Measurements from ENCODE around the gene APOC4.
A peak's percentile ranks its signal among the peaks of the same experiment; 100 is the strongest.
"Not testable (repeated sequence)": the region's sequence is repeated elsewhere in the genome, so short reads cannot be mapped to it uniquely, and the experiment has no call there.

The APOC4 gene

DNA sequence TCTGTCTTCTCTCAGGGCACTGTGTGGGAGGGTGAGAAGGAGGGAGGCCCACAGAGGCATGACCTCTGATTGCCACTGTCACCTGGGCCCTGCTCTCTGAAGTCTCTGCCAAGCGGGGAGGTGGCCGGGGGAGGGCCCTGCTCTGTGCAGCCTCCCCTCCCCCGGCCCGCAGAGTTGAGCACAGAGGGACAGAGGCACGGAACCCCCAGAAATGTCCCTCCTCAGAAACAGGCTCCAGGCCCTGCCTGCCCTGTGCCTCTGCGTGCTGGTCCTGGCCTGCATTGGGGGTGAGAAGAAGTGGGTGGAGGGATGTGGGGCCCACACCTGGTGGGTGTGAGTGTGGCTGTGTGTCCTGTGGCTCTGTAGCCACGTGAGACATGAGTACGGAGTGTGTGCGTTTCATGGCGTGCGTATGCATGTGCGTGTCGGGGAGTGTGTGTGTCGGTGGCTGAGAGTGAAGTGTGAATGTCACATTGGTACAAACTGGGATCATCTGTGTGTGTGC is at the start of gene APOC4:
Gene APOC4, plus strand, starts transcription at position 171 of the 505 bp plus-strand sequence. Its CDS starts 41 bp downstream, at position 212.
- no peak for DNase-seq (ENCODE audit: low read depth)

DNA sequence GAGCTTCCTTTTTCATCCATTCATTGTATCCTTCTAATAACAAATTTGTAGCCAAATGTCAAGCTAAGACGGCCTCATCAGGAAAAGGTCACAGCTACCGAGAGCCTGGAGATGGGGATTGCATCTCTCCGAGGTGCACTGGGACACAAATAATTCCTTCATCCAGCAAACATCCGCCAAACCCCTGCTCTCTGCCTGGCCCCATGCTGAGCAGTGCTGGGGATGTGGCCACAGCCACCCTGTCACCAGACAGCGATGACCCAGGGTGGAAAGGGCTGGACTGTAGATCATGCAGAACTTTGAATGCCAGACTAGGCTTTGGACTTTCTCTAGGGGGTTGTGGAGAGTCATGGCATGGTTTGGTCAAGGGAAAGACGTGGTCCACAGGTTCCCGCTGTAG is 49.1 kb upstream of the APOC4 start:
- no peak for DNase-seq (ENCODE audit: low read depth)

DNA sequence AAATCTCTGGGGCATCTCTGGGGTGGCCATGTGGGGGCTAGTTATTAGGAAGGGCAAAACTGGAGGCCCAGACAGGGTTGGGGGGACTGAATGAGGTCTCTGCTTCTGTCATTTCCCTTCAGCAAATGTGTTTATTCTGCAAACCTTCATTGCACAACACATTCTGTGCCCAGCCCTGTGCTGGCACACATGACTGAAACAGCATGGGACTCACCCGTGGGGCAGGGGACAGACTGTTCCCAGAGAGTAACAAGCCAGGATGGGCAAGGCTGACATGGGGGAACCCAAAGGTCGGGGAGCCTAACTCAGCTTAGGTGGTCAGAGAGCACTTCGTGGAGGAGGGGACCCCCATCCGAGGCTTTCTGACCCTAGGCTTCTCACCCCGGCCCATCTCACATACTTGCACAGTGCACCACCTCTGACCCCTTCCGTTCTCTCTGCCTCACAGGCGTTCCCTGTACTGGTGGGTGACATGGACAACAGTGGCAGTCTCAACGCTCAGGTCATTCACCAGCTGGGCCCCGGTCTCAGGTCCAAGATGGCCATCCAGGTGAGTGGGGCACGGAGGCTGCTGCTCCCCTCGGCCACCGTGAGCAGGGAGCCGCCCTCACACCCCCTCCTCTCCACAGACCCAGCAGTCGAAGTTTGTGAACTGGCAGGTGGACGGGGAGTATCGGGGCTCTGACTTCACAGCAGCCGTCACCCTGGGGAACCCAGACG is 48.5 kb upstream of the APOC4 start:
- DNase-seq (ENCODE audit: low read depth), result no peak

- no peak for DNase-seq (ENCODE audit: low read depth)
These were observed 48.0 kb upstream of the APOC4 start for GRCh38 chr19:44894052-44894400.

DNA sequence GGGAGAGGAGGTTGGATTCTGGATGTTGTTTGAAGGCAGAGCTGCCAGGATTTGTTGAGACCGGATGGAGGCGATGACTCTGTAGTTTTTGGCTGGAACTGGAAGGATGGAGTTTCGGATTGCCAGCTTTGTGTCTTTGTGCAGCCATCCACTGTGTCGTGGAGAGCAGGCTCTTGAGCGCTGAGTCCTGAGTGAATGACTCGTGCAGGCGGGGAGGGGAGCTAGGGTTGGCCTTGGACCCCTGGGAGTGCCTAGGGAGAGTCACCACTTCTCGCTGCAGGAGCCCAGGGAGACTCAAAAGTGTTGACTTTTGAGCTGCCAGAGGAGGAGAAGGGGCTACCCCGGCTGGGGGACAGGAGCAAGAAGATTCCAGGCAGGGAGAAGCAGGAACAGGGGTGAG is 47.1 kb upstream of the APOC4 start:
- no peak for DNase-seq (ENCODE audit: low read depth)

DNA sequence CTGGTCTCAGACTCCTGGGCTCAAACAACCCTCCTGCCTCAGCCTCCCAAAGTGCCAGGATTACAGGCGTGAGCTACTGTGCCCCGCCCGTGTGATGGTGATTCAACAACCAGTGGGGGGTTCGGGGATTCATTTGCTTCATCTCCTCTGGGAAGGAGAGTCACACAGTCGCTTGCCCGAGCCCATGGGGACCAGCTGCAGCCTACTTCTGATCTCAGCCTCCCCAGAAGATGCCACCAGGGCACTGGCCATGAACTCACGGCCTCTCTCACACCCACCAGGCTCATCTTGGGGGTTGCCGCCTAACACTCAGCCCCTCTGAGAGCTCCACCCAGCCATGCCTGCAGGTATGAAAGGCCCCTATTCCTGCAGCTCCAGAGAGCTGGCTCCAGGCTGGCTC is 44.2 kb upstream of the APOC4 start:
- DNase-seq (ENCODE audit: low read depth), result no peak

- DNase-seq (ENCODE audit: low read depth), result no peak
These were observed 41.5 kb upstream of the APOC4 start for GRCh38 chr19:44900328-44901244.

GRCh38 chr19:44903216-44903601 is 38.8 kb upstream of the APOC4 start:
- no peak for DNase-seq (ENCODE audit: low read depth)

- DNase-seq (ENCODE audit: low read depth), result peak; percentile 68
These were observed 38.2 kb upstream of the APOC4 start for GRCh38 chr19:44903602-44904425.

- no peak for DNase-seq (ENCODE audit: low read depth)
These were observed 37.5 kb upstream of the APOC4 start for GRCh38 chr19:44904426-44904994.

DNA sequence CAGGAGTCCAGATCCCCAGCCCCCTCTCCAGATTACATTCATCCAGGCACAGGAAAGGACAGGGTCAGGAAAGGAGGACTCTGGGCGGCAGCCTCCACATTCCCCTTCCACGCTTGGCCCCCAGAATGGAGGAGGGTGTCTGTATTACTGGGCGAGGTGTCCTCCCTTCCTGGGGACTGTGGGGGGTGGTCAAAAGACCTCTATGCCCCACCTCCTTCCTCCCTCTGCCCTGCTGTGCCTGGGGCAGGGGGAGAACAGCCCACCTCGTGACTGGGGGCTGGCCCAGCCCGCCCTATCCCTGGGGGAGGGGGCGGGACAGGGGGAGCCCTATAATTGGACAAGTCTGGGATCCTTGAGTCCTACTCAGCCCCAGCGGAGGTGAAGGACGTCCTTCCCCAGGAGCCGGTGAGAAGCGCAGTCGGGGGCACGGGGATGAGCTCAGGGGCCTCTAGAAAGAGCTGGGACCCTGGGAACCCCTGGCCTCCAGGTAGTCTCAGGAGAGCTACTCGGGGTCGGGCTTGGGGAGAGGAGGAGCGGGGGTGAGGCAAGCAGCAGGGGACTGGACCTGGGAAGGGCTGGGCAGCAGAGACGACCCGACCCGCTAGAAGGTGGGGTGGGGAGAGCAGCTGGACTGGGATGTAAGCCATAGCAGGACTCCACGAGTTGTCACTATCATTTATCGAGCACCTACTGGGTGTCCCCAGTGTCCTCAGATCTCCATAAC is 36.4 kb upstream of the APOC4 start, which contains the start of gene APOE:
Gene APOE, plus strand, starts transcription at position 360 of the 724 bp plus-strand sequence. CDS start 829 bp downstream, outside the sequence.
- no peak for DNase-seq (ENCODE audit: low read depth)

GRCh38 chr19:44907613-44908012 is 34.4 kb upstream of the APOC4 start:
- no peak for DNase-seq (ENCODE audit: low read depth)

DNA sequence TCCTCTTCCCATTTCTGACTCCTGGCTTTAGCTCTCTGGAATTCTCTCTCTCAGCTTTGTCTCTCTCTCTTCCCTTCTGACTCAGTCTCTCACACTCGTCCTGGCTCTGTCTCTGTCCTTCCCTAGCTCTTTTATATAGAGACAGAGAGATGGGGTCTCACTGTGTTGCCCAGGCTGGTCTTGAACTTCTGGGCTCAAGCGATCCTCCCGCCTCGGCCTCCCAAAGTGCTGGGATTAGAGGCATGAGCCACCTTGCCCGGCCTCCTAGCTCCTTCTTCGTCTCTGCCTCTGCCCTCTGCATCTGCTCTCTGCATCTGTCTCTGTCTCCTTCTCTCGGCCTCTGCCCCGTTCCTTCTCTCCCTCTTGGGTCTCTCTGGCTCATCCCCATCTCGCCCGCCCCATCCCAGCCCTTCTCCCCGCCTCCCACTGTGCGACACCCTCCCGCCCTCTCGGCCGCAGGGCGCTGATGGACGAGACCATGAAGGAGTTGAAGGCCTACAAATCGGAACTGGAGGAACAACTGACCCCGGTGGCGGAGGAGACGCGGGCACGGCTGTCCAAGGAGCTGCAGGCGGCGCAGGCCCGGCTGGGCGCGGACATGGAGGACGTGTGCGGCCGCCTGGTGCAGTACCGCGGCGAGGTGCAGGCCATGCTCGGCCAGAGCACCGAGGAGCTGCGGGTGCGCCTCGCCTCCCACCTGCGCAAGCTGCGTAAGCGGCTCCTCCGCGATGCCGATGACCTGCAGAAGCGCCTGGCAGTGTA is 33.8 kb upstream of the APOC4 start:
- DNase-seq (ENCODE audit: low read depth), result no peak

- no peak for DNase-seq (ENCODE audit: low read depth)
These were observed 33.2 kb upstream of the APOC4 start for GRCh38 chr19:44908836-44909261.

GRCh38 chr19:44909775-44910174 is 32.3 kb upstream of the APOC4 start:
- no peak for DNase-seq (ENCODE audit: low read depth)

- not testable (repeated sequence) for DNase-seq (ENCODE audit: low read depth)
These were observed 30.1 kb upstream of the APOC4 start for GRCh38 chr19:44911896-44912295.

DNA sequence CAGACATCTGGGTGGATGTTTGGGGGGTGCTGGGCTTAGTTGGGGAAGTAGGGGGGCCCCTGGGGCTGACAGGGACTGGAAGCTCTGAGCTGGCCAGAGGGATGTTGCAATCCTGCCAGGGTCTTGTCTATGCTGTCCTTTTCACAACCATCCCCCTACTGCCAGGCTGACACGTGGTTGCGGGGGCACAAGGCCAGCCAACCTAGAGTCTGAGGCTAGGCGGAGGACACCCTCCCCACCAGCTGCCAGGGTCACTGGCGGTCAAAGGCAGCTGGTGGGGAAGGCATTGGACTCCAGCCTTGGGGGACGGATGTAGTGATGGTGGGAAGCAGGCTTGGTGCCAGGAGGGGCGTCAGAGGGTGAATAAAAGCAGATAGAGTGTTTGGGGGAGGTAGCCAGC is 29.2 kb upstream of the APOC4 start:
- no peak for DNase-seq (ENCODE audit: low read depth)

DNA sequence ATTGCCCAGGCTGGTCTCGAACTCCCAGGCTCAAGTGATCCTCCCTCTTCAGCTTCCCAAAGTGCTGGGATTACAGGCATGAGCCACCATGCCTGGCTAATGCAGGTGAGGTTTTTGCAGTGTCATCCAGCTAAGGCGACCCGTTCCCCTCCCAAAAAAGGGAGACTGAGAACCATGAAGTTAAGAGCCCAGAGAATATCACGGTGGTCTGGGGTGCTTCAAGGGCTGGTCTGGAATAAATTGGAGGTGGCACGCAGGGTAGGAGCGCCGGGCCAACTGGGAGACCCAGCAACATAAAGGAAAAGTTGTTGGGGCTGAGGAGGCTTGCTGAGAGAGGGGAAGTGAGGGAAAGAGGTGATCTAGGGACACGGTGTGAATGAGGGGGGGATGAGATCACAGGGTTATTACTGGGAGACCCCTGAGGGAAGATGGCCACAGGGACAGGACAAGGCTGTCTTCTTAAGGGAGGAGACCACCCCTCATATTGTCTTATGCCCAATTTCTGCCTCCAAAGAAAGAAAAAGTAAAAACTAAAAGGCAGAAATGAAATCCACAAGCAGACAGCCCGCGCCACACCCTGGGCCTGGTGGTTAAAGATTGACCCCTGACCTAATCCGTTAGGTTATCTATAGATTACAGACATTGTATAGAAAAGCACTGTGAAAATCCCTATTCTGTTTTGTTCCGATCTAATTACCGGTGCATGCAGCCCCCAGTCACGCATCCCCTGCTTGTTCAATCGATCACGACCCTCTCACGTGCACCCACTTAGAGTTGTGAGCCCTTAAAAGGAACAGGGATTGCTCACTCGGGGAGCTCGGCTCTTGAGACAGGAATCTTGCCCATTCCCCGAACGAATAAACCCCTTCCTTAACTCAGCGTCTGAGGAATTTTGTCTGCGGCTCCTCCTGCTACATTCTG is 28.3 kb upstream of the APOC4 start:
- not testable (repeated sequence) for DNase-seq (ENCODE audit: low read depth)

Data from stimulated activated CD8-positive, alpha-beta memory T cell treated with anti-CD3 and anti-CD28 coated beads, Interleukin-4, amount 100 ng/mL, for 24 hours (primary cell).